GM18505 (cell line): ENCODE data around the gene ITGB1BP1.

Experiments
- ATAC-seq: cut with Tn5 transposase; IDR thresholded peaks from one replicate; pipeline ENCODE4 v1.9.1; 2021; ENCODE audit not compliant: unreplicated experiment
- POLR2A ChIP-seq: IDR thresholded peaks from 4 replicates; pipeline ENCODE4 v1.6.1; 2011; ENCODE audit warnings: borderline replicate concordance; ENCODE audit not compliant: insufficient read depth, insufficient read length; ENCODE audit errors: extremely low read depth

Gene ITGB1BP1

DNA sequence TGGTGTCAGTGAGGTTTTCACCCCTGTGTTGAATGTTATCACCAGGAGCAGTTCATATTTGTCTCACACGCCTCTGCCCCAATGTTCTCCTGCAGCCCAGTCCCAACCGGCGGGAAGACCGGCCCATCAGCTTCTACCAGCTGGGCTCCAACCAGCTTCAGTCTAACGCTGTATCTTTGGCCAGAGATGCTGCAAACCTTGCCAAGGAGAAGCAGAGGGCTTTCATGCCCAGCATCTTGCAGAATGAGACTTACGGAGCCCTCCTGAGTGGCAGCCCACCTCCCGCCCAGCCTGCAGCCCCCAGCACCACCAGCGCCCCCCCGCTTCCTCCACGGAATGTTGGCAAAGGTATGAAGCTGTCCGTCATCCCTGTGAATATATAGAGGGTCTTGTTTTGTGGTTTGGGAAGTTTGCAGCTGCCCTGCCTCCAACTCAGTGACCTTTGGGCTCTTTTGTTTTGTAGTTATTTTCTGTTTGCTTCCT is 35.1 kb downstream of the ITGB1BP1 start:
- no peak for TF ChIP-seq POLR2A
- ATAC-seq: no peak

DNA sequence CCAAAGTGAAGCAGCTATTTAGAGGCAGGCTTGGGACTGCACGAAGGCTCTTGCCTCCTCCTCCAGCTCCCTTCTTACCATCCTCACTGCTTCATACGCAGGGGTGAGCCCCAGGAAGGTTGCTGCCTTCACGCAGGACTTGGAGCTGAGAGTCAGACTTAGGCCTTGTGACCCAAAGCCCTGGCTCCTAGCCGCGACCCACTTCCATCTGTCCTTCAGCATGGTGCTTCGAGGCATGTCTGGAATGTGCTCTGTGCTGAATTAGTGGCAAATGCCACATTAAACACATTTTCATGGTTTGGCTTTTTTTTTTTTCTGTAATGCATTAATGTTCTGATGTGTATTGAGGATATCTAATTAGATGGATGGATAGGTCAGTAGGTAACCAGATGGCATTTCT is 37.5 kb downstream of the ITGB1BP1 start:
- no peak for TF ChIP-seq POLR2A
- no peak for ATAC-seq

DNA sequence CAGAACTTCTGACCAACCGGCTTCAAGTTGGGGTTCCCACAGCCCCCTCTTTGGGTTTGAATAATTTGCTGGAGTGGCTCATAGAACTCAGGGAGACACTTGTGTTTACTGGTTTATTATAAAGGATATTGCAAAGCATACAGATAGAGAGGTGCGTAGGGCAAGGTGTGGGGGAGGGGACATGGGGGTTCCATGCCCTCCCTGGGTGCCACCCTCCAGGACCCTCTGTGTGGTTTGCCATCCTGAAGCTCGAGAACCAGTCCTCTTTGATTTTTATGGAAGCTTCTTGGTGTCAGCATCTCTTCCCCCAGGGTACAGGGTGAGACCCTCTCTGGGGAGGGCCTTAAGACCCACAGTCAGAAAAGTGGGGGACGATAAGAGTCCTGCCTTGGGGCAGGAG is 38.8 kb downstream of the ITGB1BP1 start:
- ATAC-seq: no peak
- no peak for TF ChIP-seq POLR2A

DNA sequence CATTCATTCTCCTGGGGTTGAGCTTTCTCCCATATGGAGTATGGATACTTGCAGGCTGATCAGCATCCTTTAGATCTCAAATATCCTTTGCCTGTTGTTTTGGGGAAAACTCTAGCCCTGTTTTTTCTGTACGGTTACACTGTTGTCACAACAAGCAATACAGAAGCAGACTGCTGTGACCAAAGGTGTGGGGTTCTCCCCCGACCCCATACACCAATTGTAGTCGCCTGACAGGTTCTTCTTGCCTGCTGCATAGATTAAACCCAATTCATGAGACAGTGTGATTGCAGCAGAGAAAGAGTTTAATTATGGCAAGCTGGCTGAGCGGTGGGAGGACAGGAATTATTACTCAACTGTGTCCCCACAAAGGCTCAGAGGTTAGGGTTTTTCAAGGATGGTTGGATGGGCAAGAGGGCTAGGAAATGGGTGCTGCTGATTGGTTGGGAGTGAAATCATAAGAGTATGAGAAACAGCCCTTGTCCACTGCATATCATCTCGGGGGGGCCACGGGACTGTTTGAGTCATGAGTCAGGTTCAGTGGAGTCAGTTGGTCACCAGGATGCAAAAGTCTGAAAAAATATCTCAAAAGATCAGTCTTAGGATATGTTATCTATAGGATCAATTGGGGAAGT is 40.6 kb downstream of the ITGB1BP1 start:
- ATAC-seq: no peak
- no peak for TF ChIP-seq POLR2A

DNA sequence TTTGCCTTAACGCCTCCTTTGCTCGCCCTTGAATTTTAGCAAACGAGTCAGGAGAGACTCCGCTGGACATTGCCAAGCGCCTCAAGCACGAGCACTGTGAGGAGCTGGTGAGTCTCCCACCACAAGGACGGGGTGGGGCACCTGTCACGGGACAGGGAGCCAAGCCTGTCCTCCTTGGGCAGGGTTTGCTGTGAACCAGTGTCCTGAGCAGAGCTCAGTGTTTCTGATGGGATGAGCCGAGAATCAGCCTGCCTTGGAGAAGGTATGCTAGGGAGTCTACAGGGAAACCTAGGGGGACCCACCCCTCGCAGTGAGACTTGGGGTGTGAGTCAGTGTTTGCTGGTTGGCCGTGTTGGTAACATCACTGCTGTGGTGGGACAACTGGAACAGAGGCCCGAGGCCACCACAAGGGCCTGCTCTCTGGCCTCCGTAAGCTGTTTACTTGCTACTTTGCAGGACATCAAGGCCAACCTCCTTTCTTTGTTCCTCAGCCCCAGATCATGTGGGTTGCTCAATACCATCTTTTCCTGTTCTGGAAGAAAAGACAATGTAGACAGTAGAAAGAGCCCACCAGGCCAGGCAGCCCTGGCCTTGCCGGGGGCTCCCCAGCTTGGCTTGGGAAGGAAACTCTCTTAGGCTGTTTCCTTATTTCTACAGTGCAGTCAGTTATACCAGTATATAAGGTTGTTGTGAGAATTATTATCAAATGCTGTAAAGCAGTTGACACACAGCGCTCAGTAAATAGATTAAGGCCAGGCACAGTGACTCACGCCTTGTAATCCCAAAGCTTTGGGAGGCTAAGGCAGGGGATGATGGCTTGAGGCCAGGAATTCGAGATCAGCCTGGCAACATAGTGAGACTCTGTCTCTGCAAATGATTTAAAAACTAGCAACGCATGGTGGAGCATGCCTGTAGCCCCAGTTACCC is 42.4 kb downstream of the ITGB1BP1 start:
- TF ChIP-seq POLR2A: no peak
- ATAC-seq: no peak

DNA sequence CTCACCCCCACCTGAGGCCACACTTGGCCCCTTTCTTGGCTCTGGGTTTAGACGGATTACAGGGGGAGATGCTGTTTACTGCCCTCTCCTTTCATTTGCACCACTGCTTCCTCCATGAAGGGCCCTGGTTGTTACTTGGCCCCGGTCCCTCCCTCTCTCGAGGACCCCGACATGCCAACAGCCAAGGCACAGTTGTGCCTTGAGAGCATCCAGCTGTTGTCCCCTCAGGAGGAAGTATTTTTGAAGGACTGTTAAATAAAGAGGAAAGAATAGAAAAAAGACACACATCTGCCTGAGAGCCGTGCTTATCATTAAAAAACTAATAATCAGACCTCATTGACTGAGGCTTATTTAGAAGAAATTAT is 44.0 kb downstream of the ITGB1BP1 start:
- TF ChIP-seq POLR2A: no peak
- ATAC-seq: no peak

DNA sequence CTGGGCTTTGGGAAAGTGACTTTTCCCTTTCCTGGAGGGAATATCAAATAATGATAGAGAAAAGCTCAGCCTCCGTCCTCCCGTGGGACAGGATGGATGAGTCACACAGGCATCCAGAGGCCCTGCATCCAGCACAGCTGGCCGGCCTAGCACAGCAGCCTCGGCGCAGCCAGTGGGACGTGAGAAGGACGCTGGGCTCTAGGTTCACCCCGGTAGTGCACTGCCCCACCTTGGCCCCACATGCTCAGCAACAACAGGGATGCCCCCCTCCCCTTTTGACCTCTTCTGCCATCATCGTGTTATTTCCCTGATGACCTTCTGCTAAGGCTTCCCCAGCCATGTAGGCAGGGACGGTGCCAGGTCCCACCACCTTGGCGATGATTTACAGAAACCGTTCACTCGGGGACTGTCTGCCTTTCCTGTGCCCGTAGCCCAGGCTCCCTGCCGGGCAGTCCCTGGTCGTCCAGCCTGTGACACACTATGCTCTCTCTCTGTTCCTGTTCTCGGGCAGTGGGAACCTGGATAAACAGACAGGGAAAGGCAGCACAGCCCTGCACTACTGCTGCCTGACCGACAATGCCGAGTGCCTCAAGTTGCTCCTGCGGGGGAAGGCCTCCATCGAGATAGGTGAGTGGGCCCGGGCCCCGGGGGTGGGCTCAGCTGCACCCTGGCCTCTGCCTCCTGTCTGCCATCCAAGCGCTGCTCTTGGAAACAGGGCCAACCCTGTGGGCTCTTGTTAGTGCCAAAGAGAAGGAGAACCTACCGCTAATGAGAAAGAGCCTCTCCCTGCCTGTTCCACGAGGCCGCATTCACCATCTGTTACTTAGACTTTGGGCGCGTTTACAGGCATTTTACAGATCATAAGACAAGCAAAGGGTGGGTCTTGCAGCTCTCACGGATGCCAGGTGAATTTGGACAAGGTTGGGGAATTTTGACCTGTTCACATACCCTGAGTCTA is 44.6 kb downstream of the ITGB1BP1 start:
- ATAC-seq: no peak
- no peak for TF ChIP-seq POLR2A

DNA sequence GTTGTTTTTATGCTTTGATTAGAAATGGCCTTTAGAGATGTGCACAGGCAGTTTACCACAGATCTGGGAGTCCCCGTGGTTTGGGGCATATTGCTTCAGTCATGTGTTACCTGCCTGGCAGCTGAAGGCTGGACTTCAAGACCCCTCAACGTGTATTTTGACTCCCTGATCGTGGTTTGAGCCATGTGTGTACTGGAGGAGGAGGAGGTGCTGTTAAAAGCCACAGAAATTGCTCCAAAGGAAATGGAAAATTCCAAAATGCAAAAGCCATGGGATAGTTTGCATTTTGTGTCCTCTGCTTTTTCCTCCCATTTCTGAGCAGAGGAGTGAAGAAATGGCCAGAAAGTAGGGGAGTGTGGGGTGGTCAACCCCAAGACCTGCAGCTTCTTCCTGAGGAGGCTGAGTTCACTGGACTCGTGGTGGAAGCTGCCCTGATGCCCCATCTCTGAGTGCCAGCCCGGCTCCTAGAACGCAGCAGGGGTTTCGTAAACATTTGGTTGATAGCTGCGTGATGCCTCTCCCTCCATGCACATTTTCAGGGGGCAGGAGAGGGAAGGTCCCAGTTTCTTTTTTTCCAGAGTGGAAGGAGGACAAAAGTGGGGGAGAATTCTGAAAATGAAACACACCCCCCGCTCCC is 45.7 kb downstream of the ITGB1BP1 start:
- no peak for TF ChIP-seq POLR2A

DNA sequence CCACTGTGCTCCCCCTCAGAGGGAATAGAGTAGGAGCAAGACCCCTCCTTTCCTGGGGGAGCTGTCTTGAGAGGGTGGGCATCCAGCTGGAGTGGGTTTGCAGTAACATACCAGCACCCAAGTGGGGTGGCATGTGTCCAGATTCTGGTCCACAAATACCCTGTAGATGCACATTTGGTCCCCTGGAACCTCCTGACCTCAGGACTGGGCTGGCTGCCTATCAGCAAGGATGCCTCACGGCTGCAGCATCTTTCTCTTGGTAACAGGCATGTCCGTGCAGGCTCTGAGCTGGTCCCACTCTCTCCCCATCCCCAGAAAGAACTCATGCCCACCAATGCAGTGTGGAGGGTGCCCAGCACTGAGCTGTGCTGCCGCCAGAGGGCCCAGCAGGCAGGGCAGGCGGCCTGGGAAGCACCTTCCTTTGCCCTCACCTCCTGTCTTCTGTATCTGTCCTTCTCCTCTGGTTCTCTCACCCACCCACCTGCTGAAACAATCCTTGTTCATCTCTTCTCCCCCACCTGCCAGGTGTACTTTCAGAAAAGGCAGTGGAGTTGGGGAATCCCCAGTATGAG is 47.4 kb downstream of the ITGB1BP1 start:
- no peak for ATAC-seq
- TF ChIP-seq POLR2A: no peak

More for the DNA sequence above, 45.7 kb downstream of the ITGB1BP1 start:
- ATAC-seq: no peak

DNA sequence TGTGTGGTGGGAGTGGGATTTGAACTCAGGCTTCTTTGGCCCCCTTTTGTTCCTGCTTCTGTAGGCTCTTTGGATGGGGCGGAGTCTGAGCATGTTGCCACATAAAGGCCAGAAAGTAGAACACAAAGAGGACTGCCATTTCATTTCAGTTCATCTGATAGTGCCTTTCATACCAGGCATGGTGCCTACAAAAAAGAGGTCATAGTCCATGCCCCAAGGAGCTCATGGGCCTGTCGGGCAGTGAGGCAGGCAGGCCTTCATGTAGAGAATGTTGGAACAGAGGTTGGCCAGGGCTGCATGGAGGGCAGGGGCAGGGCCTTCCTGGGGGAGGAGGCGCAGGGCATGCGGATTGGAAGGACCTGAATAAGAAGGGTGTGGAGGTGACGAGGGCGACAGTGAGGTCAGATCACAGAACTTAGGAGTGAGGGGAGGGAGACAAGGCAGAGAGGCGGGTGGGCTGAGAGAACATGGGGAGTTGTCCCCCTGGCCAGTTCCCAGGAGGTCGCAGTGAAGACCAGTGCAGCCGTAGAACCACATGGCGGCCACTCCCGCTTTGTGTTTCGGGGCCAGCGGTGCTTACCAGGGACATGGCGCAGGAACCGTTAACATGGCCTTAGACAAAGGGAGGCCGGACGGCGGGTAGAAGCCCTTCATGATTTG is 49.1 kb downstream of the ITGB1BP1 start:
- no peak for ATAC-seq
- TF ChIP-seq POLR2A: no peak

DNA sequence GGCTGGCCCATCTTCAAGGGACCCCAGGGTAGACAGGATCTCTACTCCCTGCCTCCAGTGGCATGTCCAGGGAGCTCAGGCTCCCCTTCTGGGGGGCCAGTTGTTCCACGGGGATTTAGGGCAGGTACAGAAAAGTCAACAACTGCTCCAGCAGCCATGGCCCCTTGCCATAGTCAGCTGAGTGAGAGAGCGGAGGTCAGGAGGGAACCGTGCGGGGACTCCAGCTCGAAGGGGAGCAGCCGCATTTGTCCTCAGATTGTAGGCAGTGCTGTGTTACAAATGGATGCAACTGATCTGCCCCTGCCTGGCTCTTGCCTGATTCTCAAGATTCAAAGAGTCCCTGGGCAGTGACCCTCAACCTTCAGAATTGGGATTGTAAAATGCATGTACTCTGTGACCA is 49.9 kb downstream of the ITGB1BP1 start:
- no peak for ATAC-seq
- no peak for TF ChIP-seq POLR2A

DNA sequence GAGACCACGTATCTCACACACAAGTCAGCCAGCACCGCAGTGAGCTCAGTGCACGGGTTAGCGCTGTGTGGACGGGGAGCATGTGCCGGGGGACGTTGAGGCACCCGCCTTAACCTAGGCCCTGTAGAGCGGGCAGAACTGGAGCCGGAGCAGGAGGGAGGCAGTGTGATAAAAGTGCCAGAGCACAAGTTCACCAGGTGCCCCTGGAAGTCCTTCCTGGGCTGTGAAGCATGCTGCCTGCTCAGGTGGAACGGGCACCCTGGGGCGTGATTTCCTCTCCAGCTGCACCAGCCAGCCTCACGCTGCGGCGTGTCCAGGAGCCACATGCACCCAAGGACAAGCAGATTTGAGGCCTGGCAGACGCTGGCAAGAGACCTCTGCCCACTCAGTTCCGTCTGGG is 50.3 kb downstream of the ITGB1BP1 start:
- TF ChIP-seq POLR2A: no peak
- ATAC-seq: no peak
